Epithelial cell of proximal tubule (primary cell): Measurements from ENCODE around the gene RXFP4. TPM values are rescaled to one million over a fixed set of nuclear protein-coding genes. Genes with fewer than 3 reads are reported as not detected.

Experiments used
- DNase-seq: peaks from one replicate; pipeline ENCODE4 v3.0.0-alpha.2; 2011; ENCODE audit warnings: low read depth
- H3K4me3 ChIP-seq: 2 replicates; pipeline ENCODE4 v1.5.1; 2011; ENCODE audit warnings: low read depth, mild to moderate bottlenecking, low read length
- total RNA-seq: library from RNA; depleted of rRNA; stranded (reverse); fragments of >200 nt; gene quantifications from 2 replicates; pipeline ENCODE4 v1.2.3, GENCODE V29; 2015
- TF ChIP-seq, protein P1 (sequence below): conservative IDR thresholded peaks from 2 replicates; pipeline ENCODE4 v1.5.1; 2012; ENCODE audit warnings: low read depth, mild to moderate bottlenecking, low read length

RXFP4 gene
- total RNA-seq, 1 donor from 2014 or later: not detected

DNA sequence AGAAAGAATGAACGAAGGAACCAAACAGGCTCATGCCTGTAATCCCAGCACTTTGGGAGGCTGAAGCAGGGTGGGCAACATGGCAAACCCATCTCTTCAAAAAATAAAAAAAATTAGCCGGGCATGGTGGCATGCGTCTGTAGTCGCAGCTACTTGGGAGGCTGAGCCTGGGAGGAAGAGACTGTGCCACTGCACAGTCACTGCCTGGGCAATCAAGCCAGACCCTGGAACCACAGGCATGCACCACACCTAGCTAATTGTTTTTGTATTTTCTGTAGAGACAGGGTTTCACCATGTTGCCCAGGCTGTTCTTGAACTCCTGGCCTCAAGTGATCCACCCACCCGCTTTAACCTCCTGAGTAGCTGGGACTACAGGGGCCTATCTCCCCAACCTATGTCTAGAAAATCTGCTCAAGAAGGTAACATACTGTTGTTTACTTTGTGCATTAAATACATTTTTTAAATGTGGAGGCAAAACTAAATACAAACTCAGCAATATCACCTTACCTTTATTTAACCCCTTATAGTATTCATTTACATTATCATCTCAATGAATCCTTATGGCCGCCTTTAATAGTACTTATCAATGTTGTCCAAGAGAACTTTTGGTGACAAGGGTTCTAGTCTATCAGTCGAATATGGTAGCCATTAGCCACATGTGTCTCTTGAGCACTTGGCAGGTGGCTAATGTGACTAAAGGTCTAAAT lies 10.0 kb upstream of the RXFP4 start:
- peak; percentile 61 for DNase-seq
- TF ChIP-seq, protein P1, sequence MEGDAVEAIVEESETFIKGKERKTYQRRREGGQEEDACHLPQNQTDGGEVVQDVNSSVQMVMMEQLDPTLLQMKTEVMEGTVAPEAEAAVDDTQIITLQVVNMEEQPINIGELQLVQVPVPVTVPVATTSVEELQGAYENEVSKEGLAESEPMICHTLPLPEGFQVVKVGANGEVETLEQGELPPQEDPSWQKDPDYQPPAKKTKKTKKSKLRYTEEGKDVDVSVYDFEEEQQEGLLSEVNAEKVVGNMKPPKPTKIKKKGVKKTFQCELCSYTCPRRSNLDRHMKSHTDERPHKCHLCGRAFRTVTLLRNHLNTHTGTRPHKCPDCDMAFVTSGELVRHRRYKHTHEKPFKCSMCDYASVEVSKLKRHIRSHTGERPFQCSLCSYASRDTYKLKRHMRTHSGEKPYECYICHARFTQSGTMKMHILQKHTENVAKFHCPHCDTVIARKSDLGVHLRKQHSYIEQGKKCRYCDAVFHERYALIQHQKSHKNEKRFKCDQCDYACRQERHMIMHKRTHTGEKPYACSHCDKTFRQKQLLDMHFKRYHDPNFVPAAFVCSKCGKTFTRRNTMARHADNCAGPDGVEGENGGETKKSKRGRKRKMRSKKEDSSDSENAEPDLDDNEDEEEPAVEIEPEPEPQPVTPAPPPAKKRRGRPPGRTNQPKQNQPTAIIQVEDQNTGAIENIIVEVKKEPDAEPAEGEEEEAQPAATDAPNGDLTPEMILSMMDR: no peak
- H3K4me3 ChIP-seq: peak overlapping the region; percentile 85

DNA sequence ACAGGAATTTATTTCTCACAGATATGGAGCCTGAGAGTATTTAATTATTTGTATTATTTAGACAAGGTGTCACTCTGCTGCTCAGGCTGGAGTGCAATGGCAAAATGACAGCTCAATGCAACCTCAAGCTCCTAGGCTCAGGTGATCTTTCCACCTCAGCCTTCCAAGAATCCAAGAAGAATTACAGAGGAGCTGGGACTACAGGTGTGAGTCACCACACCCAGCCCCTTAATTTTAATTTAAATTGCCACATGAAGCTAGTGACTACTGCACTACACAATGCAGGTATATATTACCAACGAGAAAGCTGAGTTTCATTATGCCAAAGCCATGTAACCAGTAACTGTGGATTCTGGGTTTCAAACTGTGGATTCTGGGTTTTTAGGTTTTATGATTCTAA lies 9.4 kb upstream of the RXFP4 start:
- peak overlapping the region; percentile 85 for H3K4me3 ChIP-seq
- TF ChIP-seq, protein P1: no peak
- DNase-seq: no peak

DNA sequence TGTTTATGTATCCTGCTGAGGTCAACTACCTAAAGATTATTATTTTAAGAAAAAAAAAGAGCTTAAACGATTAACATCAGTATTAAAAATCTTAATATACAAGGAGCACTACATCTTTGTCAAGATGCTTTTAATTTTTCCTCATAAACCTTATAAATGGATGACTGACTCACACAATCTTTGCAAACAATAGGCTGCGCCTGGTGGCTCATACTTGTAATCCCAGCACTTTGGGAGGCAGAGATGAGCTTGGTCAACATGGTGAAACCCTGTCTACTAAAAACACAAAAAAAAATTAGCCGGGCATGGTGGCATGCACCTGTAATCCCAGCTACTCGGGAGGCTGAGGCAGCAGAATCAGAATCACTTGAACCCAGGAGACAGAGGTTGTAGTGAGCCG lies 9.0 kb upstream of the RXFP4 start:
- peak overlapping the region; percentile 85 for H3K4me3 ChIP-seq
- TF ChIP-seq, protein P1: no peak
- DNase-seq: no peak

DNA sequence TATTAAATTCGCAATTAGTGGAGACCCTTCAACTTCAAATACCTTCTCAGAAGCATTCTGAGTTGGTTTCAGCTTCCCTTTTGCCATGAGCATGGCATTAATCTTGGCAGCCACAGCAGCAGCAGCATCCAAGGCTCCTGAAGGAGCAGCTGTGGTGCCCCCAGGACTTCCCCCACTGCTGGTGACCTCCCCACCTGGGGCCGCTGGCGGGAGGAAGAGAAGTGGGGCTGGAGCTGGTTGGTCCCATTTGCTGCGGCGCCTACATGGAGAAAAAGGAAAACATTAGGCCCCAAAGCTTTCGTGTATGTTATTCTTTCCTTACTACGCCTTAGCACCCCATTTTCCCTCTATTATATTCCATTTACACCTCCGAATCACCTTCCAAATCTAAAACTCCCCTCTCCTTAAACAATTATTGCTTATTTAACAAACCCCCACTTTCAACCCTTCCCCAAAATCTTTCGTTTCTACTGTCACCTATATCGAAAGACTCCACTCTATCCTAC lies 7.8 kb upstream of the RXFP4 start:
- DNase-seq: no peak
- TF ChIP-seq, protein P1: no peak
- H3K4me3 ChIP-seq: peak overlapping the region; percentile 85

DNA sequence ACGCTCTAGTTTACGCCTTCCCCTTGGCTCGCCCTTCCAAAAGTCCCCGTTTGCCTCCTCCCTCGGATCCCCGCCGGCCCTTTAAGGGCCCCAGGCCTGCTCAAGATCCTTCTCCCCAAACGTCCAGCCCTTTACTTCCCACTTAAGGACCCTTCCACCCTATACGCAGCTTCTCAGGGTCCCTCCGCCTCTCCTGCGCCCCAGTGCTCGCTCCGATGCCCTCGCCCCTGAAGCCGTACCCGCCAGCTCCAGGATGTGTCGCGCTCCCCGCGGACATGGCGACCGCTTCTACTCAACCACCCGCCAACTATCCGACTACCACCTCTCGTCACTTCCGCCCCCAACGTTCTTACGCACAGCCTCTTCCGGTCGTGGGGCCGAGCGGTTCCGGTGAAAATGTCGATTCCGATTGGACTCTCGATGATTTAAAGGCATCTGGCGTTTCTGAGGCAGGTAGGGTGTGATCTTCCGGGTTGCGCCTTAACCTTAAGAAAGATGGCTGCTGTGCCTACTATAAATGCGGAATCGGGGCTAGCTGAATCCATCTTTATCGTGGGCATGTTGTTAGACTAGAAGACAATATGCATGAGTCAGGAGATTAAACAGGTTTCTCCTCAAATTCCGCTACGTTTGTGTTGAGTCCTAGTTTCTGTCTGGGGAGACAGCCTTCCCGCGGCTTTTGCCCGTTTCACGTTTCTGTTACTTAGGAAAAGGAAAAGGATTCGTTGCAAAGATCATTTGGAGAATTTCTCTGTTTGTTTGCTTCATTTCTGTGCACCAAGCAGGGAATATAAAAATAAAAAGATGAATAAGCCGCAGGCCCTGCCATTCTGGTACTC lies 7.1 kb upstream of the RXFP4 start, which contains the start of gene KHDC4:
Gene KHDC4 (minus strand): TSS at position 317 of the 839 bp plus-strand sequence. CDS start 40 bp downstream, at position 277.
- peak; percentile 96 for DNase-seq
- peak within 1 kb of the TSS; percentile 85 for H3K4me3 ChIP-seq
- TF ChIP-seq, protein P1: no peak

DNA sequence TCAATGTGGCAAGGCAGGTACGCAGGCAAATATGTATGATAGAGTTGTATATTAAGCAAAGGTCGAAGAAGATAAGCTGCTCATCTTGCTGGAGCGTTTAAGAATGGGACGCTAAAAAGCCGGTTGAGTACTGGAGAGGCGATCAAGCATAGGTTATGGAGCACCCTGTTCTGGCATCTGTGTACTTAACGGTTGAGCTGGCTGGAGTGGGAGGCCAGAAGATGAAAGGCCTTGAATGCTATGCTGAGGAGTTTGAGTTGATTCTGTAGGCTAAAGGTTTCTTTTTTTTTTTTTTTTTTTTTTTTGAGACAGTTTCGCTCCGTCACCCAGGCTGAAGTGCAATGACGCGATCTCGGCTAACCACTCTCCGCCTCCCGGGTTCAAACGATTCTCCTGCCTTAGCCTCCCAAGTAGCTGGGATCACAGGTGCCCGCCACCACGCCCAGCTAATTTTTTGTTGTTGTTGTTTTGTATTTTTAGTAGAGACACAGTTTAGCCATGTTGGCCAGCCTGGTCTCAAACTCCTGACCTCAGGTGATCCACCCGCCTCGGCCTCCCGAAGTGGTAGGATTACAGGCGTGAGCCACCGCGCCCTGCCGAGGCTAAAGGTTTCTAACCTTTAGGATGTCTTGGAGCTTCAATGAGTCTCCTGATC lies 6.4 kb upstream of the RXFP4 start:
- TF ChIP-seq, protein P1: no peak
- peak; percentile 78 for DNase-seq

More for the DNA sequence above, 6.4 kb upstream of the RXFP4 start:
- H3K4me3 ChIP-seq: peak overlapping the region; percentile 85
